Smooth muscle cell (in vitro differentiated cells): Measurements from ENCODE around the gene METTL25. TPM values are rescaled to one million over a fixed set of nuclear protein-coding genes. Genes with fewer than 3 reads are reported as not detected.

Experiments used
- DNase-seq: peaks from one replicate; lab custom pipeline; 2025; ENCODE audit not compliant: unreplicated experiment; lab: John Stamatoyannopoulos, UW
- H2AFZ ChIP-seq: fragments of 200-600 bp; sonication (generic); 2 replicates; pipeline ENCODE4 v1.6.0; 2016; ENCODE audit warnings: antibody characterized with exemption, low read depth, mild to moderate bottlenecking
- H3F3A ChIP-seq: fragments of 200-600 bp; sonication (generic); 2 replicates; pipeline ENCODE4 v1.6.0; 2017; ENCODE audit warnings: antibody characterized with exemption, low read depth
- H3K27ac ChIP-seq: fragments of 200-600 bp; sonication (generic); 2 replicates; pipeline ENCODE4 v1.5.1; 2016; ENCODE audit warnings: low read depth, mild to moderate bottlenecking
- H3K27me3 ChIP-seq: fragments of 200-600 bp; sonication (generic); 2 replicates; pipeline ENCODE4 v1.6.1; 2016; ENCODE audit warnings: low read depth, mild to moderate bottlenecking
- H3K36me3 ChIP-seq: fragments of 200-600 bp; sonication (generic); 2 replicates; pipeline ENCODE4 v1.5.1; 2016; ENCODE audit warnings: low read depth
- H3K4me1 ChIP-seq: fragments of 200-600 bp; sonication (generic); 2 replicates; pipeline ENCODE4 v1.5.1; 2016; ENCODE audit warnings: low read depth
- H3K4me2 ChIP-seq: fragments of 200-600 bp; sonication (generic); 2 replicates; pipeline ENCODE4 v1.6.0; 2016; ENCODE audit warnings: mild to moderate bottlenecking
- H3K4me3 ChIP-seq: fragments of 200-600 bp; sonication (generic); 2 replicates; pipeline ENCODE4 v1.5.1; 2016; ENCODE audit warnings: mild to moderate bottlenecking
- H3K79me2 ChIP-seq: fragments of 200-600 bp; sonication (generic); 2 replicates; pipeline ENCODE4 v1.6.0; 2016; ENCODE audit warnings: low read depth, mild to moderate bottlenecking
- H3K9ac ChIP-seq: fragments of 200-600 bp; sonication (generic); 2 replicates; pipeline ENCODE4 v1.6.0; 2016; ENCODE audit warnings: low read depth
- H3K9me3 ChIP-seq: fragments of 200-600 bp; sonication (generic); replicated peaks from 2 replicates; pipeline ENCODE4 v1.5.1; 2016; ENCODE audit warnings: low read depth
- H4K20me1 ChIP-seq: fragments of 200-600 bp; sonication (generic); 2 replicates; pipeline ENCODE4 v1.6.0; 2016; ENCODE audit warnings: low read depth
- CTCF ChIP-seq: fragments of 200-600 bp; sonication (generic); IDR thresholded peaks from 2 replicates; pipeline ENCODE4 v1.5.1; 2017; ENCODE audit warnings: borderline replicate concordance, mild to moderate bottlenecking, antibody characterized with exemption; ENCODE audit not compliant: insufficient read depth, poor library complexity, severe bottlenecking
- WGBS: methylation state at CpG from one replicate; pipeline ENCODE4 v1.1.7; 2016; ENCODE audit warnings: low lambda C conversion rate; 5-methylcytosine and 5-hydroxymethylcytosine counted together
- polyA plus RNA-seq: library from polyadenylated mRNA; unstranded; fragments of >200 nt; fragmentation: Nextera tagmentation; extraction: Ambion mirVana; gene quantifications from 2 replicates; pipeline ENCODE4 v1.2.1, GENCODE V29; 2016
- total RNA-seq: library from RNA; depleted of rRNA; stranded (reverse); fragments of >200 nt; gene quantifications from 2 replicates; pipeline ENCODE4 v1.2.3, GENCODE V29; 2014

Gene METTL25
- total and polyA plus RNA-seq, 2 experiments from 2014 or later = 6.2 to 14.7 TPM

DNA sequence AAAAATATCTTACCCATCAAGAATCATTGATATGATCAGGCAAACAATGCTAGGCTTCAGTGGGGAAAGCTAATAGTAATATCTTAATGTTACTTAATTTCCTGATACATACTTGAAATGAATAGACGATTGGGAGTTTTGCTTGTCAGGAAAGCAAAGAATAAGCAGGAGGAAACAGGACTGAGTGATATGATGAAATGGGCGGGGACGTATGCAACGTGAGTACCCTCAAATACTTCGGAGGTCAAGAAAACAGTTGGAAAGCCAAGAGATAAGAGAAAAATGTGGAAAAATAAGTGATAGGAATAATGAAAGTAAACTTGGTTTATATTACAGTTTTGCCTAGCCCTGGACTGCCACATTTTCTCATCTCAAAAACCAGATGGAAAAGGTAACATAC lies 49.2 kb downstream of the METTL25 start:
- no peak for DNase-seq
- 91% methylated on average over 5 of the region's 5 CpGs for WGBS
- Histone ChIP-seq H3K4me1 (no peaks in the 10 kb centered on the region), H3K36me3 (no peaks in the 10 kb centered on the region), H3K27me3 (no peaks in the 10 kb centered on the region), H3K4me3 (no peak overlapping the region), H4K20me1 (no peaks in the 10 kb centered on the region), H2AFZ (no peak overlapping the region), H3K4me2 (no peak overlapping the region), H3K9ac (no peak overlapping the region), H3K27ac (no peak overlapping the region), H3F3A (no peaks in the 10 kb centered on the region), H3K9me3 (no peaks in the 10 kb centered on the region), H3K79me2 (no peaks in the 10 kb centered on the region)
- no peak for TF ChIP-seq CTCF

DNA sequence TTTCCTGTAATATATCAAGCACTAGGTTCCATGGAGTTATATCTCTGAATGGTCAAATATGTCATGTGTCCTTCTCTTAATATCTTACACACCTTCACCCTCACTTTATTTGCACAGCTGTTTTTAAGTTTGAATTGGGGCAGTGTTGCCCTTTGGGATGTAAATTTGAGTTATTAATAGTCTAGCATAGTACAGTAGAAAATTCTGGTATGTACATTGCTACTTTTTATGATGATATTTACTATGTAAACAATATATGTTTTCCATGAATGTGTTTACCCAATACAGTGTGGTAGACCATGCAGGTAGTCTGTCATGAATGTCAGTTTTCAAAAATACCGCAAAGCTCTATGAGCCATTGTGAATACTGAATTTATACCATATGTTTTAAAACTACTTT lies 50.5 kb downstream of the METTL25 start:
- H3K79me2 ChIP-seq = no peaks in the 10 kb centered on the region
- no peak for DNase-seq
- WGBS = 97% methylated on average over 1 of the region's 1 CpG
- no peaks in the 10 kb centered on the region for H4K20me1 ChIP-seq
- H3K4me3 ChIP-seq = no peak overlapping the region
- H3K27me3 ChIP-seq = no peaks in the 10 kb centered on the region
- TF ChIP-seq CTCF = no peak
- H3K4me1 ChIP-seq = no peaks in the 10 kb centered on the region
- no peak overlapping the region for H3K9ac ChIP-seq
- H3K36me3 ChIP-seq = no peaks in the 10 kb centered on the region
- H2AFZ ChIP-seq = no peak overlapping the region
- H3K4me2 ChIP-seq = no peak overlapping the region
- no peak overlapping the region for H3K27ac ChIP-seq
- H3F3A ChIP-seq = no peaks in the 10 kb centered on the region
- no peaks in the 10 kb centered on the region for H3K9me3 ChIP-seq

- no peaks in the 10 kb centered on the region for H4K20me1 ChIP-seq
- no peak overlapping the region for H3K27ac ChIP-seq
- no peak overlapping the region for H2AFZ ChIP-seq
- no peak for DNase-seq
- no peaks in the 10 kb centered on the region for H3K4me1 ChIP-seq
- no peaks in the 10 kb centered on the region for H3K36me3 ChIP-seq
- no peaks in the 10 kb centered on the region for H3K79me2 ChIP-seq
- no peaks in the 10 kb centered on the region for H3K9me3 ChIP-seq
- H3F3A ChIP-seq = no peaks in the 10 kb centered on the region
- H3K4me2 ChIP-seq = no peak overlapping the region
- no peak overlapping the region for H3K9ac ChIP-seq
- H3K4me3 ChIP-seq = no peak overlapping the region
- no peak for TF ChIP-seq CTCF
- H3K27me3 ChIP-seq = no peaks in the 10 kb centered on the region
- WGBS = 90% methylated on average over 4 of the region's 4 CpGs
Observed at GRCh38 chr12:82411546-82412230, 53.4 kb downstream of the METTL25 start.

DNA sequence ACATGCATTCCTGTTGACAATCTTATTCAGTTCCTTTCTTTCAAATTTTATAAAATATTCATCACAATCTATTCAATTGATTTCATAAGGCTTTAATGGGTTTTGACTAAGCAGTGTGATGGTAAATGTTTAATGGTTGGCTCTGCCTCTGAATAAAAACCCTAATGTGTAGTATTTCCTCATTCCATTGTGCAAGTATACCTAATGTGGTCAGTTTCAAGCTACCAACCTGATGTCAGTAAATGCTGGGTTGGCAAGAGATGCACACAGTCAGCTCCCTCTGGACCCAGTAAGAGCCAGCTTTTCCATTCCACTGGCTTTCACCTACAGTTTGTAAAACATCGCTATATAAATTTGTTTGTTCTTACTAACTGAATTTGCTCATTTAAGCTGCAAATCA lies 53.9 kb downstream of the METTL25 start:
- H3K36me3 ChIP-seq = no peaks in the 10 kb centered on the region
- no peaks in the 10 kb centered on the region for H3K4me1 ChIP-seq
- H4K20me1 ChIP-seq = no peaks in the 10 kb centered on the region
- H3K9me3 ChIP-seq = no peaks in the 10 kb centered on the region
- TF ChIP-seq CTCF = no peak
- H3K79me2 ChIP-seq = no peaks in the 10 kb centered on the region
- H3K4me3 ChIP-seq = no peak overlapping the region
- H3F3A ChIP-seq = no peaks in the 10 kb centered on the region
- H3K4me2 ChIP-seq = no peak overlapping the region
- DNase-seq = no peak
- H3K9ac ChIP-seq = no peak overlapping the region
- WGBS = 100% methylated on average over 1 of the region's 1 CpG
- no peaks in the 10 kb centered on the region for H3K27me3 ChIP-seq
- H2AFZ ChIP-seq = no peak overlapping the region
- H3K27ac ChIP-seq = no peak overlapping the region
